ENCODE results near the gene DNAAF5.
"Not testable (repeated sequence)": the region's sequence is repeated elsewhere in the genome, so short reads cannot be mapped to it uniquely, and the experiment has no call there.

DNAAF5 gene

GRCh38 chr7:802500-803242 is 76.2 kb downstream of the DNAAF5 start:
- no peaks in the 10 kb centered on the region for H3K4me1 ChIP-seq (ENCODE audit: control insufficient read depth, insufficient read depth, low read length, poor library complexity, severe bottlenecking)
- no peak overlapping the region for H3K4me3 ChIP-seq (ENCODE audit: insufficient read depth, low read depth, low read length, poor library complexity, severe bottlenecking)

GRCh38 chr7:803243-803635 is 76.7 kb downstream of the DNAAF5 start:
- H3K4me3 ChIP-seq (ENCODE audit: insufficient read depth, low read depth, low read length, poor library complexity, severe bottlenecking), result no peak overlapping the region
- no peak overlapping the region for H3K27ac ChIP-seq (ENCODE audit: insufficient read depth, low read length, poor library complexity, severe bottlenecking)
- no peak for DNase-seq
- H3K36me3 ChIP-seq (ENCODE audit: control insufficient read depth, insufficient read depth, low read length), result no peaks in the 10 kb centered on the region
- no peaks in the 10 kb centered on the region for H3K4me1 ChIP-seq (ENCODE audit: control insufficient read depth, insufficient read depth, low read length, poor library complexity, severe bottlenecking)
- H3K27me3 ChIP-seq (replicated peaks; ENCODE audit: control insufficient read depth, insufficient read depth, low read length, poor library complexity, severe bottlenecking), result no peaks in the 10 kb centered on the region
- H3K9me3 ChIP-seq (ENCODE audit: control insufficient read depth, low read length), result no peaks in the 10 kb centered on the region

More at GRCh38 chr7:802500-803242, 76.2 kb downstream of the DNAAF5 start:
- H3K9me3 ChIP-seq (ENCODE audit: control insufficient read depth, low read length), result no peaks in the 10 kb centered on the region
- H3K27me3 ChIP-seq (replicated peaks; ENCODE audit: control insufficient read depth, insufficient read depth, low read length, poor library complexity, severe bottlenecking), result no peaks in the 10 kb centered on the region
- DNase-seq, result no peak
- H3K27ac ChIP-seq (ENCODE audit: insufficient read depth, low read length, poor library complexity, severe bottlenecking), result no peak overlapping the region
- no peaks in the 10 kb centered on the region for H3K36me3 ChIP-seq (ENCODE audit: control insufficient read depth, insufficient read depth, low read length)

DNA sequence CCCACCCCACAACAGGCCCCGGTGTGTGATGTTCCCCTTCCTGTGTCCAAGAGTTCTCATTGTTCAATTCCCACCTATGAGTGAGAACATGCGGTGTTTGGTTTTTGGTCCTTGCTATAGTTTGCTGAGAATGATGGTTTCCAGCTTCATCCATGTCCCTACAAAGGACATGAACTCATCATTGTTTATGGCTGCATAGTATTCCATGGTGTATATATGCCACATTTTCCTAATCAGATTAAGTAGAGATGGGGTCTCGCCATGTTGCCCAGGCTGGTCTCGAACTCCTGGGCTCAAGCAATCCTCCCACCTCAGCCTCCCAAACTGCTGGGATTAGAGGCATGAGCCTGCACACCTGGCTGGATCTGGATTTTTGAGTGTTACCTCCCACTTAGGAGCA is 77.3 kb downstream of the DNAAF5 start:
- not testable (repeated sequence) for H3K4me1 ChIP-seq (ENCODE audit: control insufficient read depth, insufficient read depth, low read length, poor library complexity, severe bottlenecking); H3K4me3 ChIP-seq (ENCODE audit: insufficient read depth, low read depth, low read length, poor library complexity, severe bottlenecking); H3K9me3 ChIP-seq (ENCODE audit: control insufficient read depth, low read length); H3K27ac ChIP-seq (ENCODE audit: insufficient read depth, low read length, poor library complexity, severe bottlenecking); H3K27me3 ChIP-seq (replicated peaks; ENCODE audit: control insufficient read depth, insufficient read depth, low read length, poor library complexity, severe bottlenecking); H3K36me3 ChIP-seq (ENCODE audit: control insufficient read depth, insufficient read depth, low read length); DNase-seq

DNA sequence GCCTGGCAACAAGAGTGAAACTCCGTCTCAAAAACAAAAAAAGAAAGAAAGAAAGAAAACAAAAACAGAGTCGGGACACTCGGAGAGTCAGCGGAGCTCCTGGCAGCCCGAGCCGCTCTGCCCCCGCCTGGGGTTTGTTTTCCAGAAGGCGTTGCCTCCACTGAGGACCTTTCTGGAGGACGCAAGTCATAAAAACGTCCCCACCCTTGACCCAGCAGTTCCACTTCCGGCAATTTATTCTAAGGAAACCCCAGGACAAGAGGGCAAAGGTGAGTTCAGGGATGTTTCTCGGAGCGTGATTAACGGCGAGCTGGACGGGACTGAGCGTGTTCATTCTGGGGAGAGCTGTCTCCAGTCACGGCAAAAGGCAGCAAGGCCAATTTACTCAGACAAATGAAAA is 78.8 kb downstream of the DNAAF5 start:
- H3K9me3 ChIP-seq (ENCODE audit: control insufficient read depth, low read length), result no peaks in the 10 kb centered on the region
- no peak overlapping the region for H3K27ac ChIP-seq (ENCODE audit: insufficient read depth, low read length, poor library complexity, severe bottlenecking)
- H3K36me3 ChIP-seq (ENCODE audit: control insufficient read depth, insufficient read depth, low read length), result no peaks in the 10 kb centered on the region
- no peak overlapping the region for H3K4me3 ChIP-seq (ENCODE audit: insufficient read depth, low read depth, low read length, poor library complexity, severe bottlenecking)
- no peaks in the 10 kb centered on the region for H3K27me3 ChIP-seq (replicated peaks; ENCODE audit: control insufficient read depth, insufficient read depth, low read length, poor library complexity, severe bottlenecking)
- no peak for DNase-seq
- no peaks in the 10 kb centered on the region for H3K4me1 ChIP-seq (ENCODE audit: control insufficient read depth, insufficient read depth, low read length, poor library complexity, severe bottlenecking)

DNA sequence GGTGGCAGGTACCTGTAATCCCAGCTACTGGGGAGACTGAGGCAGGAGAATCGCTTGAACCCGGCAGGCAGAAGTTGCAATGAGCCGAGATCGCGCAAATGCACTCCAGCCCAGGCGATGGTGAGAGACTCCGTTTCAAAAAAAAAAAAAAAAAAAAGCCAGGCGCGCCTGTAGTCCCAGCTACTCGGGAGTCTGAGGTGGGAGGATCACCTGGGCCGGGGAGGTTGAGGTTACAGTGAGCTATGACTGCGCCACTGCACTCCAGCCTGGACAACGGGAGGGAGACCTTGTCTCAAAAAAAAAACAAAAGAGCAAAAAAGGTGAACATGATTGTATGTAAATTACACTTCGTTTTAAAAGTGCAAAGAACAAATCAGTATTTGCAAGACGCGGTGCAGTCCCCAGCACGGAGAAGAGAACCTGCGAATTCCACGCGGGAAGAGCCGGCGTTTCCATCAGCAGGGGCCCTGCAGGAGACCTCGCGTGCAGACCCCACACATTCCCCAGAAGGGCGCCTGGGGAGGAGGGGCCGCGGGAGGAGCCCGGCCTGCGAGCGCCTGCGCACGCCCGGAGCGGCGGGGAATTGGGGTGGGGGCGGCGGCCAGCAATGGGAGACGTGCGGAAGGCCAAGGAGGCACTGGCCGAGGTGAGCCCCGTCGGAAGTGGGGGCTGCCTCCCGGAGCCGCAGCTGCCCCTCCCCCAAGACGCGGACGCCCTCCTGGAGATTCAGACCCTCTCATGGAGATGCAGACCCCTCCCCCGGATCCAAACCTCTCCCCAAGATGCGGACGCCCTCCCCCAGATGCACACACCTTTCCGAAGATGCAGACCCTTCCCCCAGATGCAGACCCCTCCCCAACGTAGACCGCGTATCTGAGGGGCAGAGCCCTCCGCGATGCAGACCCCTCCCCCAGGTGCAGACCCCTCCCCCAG is 89.1 kb downstream of the DNAAF5 start:
- Histone ChIP-seq H3K36me3 (ENCODE audit: control insufficient read depth, insufficient read depth, low read length) (no peaks in the 10 kb centered on the region), H3K27me3 (replicated peaks; ENCODE audit: control insufficient read depth, insufficient read depth, low read length, poor library complexity, severe bottlenecking) (no peaks in the 10 kb centered on the region), H3K27ac (ENCODE audit: insufficient read depth, low read length, poor library complexity, severe bottlenecking) (no peak overlapping the region), H3K9me3 (ENCODE audit: control insufficient read depth, low read length) (no peaks in the 10 kb centered on the region), H3K4me1 (ENCODE audit: control insufficient read depth, insufficient read depth, low read length, poor library complexity, severe bottlenecking) (peaks cover 32% of the 10 kb centered on the region), H3K4me3 (ENCODE audit: insufficient read depth, low read depth, low read length, poor library complexity, severe bottlenecking) (peak overlapping the region; percentile 60)
- peak in 1 of 3 donors; percentile 4 for DNase-seq

DNA sequence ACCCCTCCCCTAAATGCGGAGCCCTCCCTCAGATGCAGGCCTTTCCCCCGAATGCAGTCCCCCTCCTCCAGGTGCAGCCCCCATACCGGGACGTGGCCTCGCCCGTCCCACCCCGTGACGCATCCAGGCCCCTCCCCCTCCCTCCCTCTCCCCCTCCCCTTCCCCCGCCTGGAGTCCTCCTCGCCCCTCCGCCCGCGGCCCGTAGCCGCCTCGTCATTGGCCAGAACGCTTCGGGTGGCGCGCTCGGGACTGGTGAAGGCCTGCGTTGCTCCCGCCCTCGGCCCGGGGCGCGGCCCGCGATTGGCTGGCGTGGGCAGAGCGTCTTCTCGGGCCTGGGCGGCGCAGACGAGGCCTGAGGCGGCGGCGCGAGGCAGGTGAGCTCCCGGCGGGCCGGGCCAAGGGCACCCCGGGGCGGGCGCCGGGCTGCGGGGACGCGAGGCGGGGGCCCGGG is 89.8 kb downstream of the DNAAF5 start:
- H3K4me1 ChIP-seq (ENCODE audit: control insufficient read depth, insufficient read depth, low read length, poor library complexity, severe bottlenecking), result peaks cover 32% of the 10 kb centered on the region
- DNase-seq, result peak; percentile 90 to 95 (median 94)
- no peak overlapping the region for H3K27ac ChIP-seq (ENCODE audit: insufficient read depth, low read length, poor library complexity, severe bottlenecking)
- H3K36me3 ChIP-seq (ENCODE audit: control insufficient read depth, insufficient read depth, low read length), result no peaks in the 10 kb centered on the region
- H3K27me3 ChIP-seq (replicated peaks; ENCODE audit: control insufficient read depth, insufficient read depth, low read length, poor library complexity, severe bottlenecking), result no peaks in the 10 kb centered on the region
- peak overlapping the region; percentile 60 for H3K4me3 ChIP-seq (ENCODE audit: insufficient read depth, low read depth, low read length, poor library complexity, severe bottlenecking)
- no peaks in the 10 kb centered on the region for H3K9me3 ChIP-seq (ENCODE audit: control insufficient read depth, low read length)

GRCh38 chr7:816751-817671 is 90.5 kb downstream of the DNAAF5 start:
- Histone ChIP-seq H3K27me3 (replicated peaks; ENCODE audit: control insufficient read depth, insufficient read depth, low read length, poor library complexity, severe bottlenecking) (no peaks in the 10 kb centered on the region), H3K9me3 (ENCODE audit: control insufficient read depth, low read length) (no peaks in the 10 kb centered on the region), H3K36me3 (ENCODE audit: control insufficient read depth, insufficient read depth, low read length) (no peaks in the 10 kb centered on the region), H3K27ac (ENCODE audit: insufficient read depth, low read length, poor library complexity, severe bottlenecking) (peak overlapping the region; percentile 60), H3K4me3 (ENCODE audit: insufficient read depth, low read depth, low read length, poor library complexity, severe bottlenecking) (peak overlapping the region; percentile 73), H3K4me1 (ENCODE audit: control insufficient read depth, insufficient read depth, low read length, poor library complexity, severe bottlenecking) (peaks cover 29% of the 10 kb centered on the region)
- DNase-seq, result peak; percentile 15 to 31 (median 25)

DNA sequence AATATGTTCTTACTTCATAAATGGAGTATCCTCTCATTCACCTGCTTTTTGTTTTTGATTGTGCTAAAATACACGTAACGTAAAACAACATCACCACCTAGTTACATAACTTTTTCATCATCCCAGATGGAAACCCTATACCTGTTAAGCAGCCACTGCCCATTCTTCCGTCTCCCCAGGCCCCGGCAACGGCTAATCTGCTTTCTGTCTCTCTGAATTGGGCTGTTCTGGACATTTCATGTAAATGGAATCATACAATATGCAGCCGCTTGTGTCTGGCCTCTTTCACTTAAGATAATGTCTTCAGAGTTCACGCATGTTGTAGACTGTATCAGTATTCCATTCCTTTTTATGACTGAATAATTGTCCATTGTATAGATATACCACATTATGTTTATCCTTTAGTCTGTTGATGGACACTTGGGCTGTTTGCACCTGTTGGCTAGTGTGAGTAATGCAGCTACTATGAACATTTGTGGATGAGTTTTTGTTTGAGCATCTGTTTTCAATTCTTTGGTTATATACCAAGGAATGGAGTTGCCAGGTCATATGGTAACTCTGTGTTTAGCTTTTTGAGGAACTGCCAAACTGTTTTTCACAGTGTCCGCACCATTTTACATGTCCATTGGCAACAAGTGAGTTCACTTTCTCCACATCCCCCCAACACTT is 91.7 kb downstream of the DNAAF5 start:
- DNase-seq, result no peak
- H3K4me1 ChIP-seq (ENCODE audit: control insufficient read depth, insufficient read depth, low read length, poor library complexity, severe bottlenecking), result peaks cover 17% of the 10 kb centered on the region
- H3K27me3 ChIP-seq (replicated peaks; ENCODE audit: control insufficient read depth, insufficient read depth, low read length, poor library complexity, severe bottlenecking), result no peaks in the 10 kb centered on the region
- no peak overlapping the region for H3K27ac ChIP-seq (ENCODE audit: insufficient read depth, low read length, poor library complexity, severe bottlenecking)
- no peaks in the 10 kb centered on the region for H3K9me3 ChIP-seq (ENCODE audit: control insufficient read depth, low read length)
- peaks cover 6% of the 10 kb centered on the region for H3K36me3 ChIP-seq (ENCODE audit: control insufficient read depth, insufficient read depth, low read length)
- H3K4me3 ChIP-seq (ENCODE audit: insufficient read depth, low read depth, low read length, poor library complexity, severe bottlenecking), result no peak overlapping the region

GRCh38 chr7:820341-820740 is 93.8 kb downstream of the DNAAF5 start:
- H3K36me3 ChIP-seq (ENCODE audit: control insufficient read depth, insufficient read depth, low read length), result peaks cover 7% of the 10 kb centered on the region
- no peaks in the 10 kb centered on the region for H3K27me3 ChIP-seq (replicated peaks; ENCODE audit: control insufficient read depth, insufficient read depth, low read length, poor library complexity, severe bottlenecking)
- no peak for DNase-seq
- peaks cover 8% of the 10 kb centered on the region for H3K4me1 ChIP-seq (ENCODE audit: control insufficient read depth, insufficient read depth, low read length, poor library complexity, severe bottlenecking)
- no peak overlapping the region for H3K4me3 ChIP-seq (ENCODE audit: insufficient read depth, low read depth, low read length, poor library complexity, severe bottlenecking)
- no peak overlapping the region for H3K27ac ChIP-seq (ENCODE audit: insufficient read depth, low read length, poor library complexity, severe bottlenecking)
- no peaks in the 10 kb centered on the region for H3K9me3 ChIP-seq (ENCODE audit: control insufficient read depth, low read length)
